GM12801 (cell line): ENCODE data around the gene COL1A2.

Source experiments
- TF ChIP-seq, protein P1 (sequence below): IDR thresholded peaks from one replicate; pipeline ENCODE4 v1.5.1; 2011; ENCODE audit warnings: control low read depth; ENCODE audit not compliant: insufficient read length; ENCODE audit errors: extremely low read depth

COL1A2 gene

DNA sequence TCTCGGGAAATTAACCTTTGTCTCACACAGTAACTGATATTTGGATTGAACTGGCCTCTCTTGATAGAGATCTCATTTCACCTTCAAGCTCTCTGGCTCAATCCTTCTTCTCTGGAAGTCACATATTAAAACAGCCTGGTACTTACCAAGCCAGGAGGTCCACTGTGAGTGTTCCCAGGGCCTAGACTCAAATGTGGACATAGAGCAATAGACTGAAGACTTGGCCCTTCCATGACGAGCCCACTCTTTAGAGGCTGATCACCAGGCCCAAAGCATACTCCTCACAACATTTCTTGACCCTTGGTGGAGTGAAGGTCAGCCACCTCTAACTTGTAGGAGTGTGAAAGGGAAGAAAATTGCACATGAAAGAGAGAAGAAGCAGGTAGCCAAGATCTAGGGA is 38.5 kb downstream of the COL1A2 start:
- TF ChIP-seq, protein P1, sequence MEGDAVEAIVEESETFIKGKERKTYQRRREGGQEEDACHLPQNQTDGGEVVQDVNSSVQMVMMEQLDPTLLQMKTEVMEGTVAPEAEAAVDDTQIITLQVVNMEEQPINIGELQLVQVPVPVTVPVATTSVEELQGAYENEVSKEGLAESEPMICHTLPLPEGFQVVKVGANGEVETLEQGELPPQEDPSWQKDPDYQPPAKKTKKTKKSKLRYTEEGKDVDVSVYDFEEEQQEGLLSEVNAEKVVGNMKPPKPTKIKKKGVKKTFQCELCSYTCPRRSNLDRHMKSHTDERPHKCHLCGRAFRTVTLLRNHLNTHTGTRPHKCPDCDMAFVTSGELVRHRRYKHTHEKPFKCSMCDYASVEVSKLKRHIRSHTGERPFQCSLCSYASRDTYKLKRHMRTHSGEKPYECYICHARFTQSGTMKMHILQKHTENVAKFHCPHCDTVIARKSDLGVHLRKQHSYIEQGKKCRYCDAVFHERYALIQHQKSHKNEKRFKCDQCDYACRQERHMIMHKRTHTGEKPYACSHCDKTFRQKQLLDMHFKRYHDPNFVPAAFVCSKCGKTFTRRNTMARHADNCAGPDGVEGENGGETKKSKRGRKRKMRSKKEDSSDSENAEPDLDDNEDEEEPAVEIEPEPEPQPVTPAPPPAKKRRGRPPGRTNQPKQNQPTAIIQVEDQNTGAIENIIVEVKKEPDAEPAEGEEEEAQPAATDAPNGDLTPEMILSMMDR = no peak

DNA sequence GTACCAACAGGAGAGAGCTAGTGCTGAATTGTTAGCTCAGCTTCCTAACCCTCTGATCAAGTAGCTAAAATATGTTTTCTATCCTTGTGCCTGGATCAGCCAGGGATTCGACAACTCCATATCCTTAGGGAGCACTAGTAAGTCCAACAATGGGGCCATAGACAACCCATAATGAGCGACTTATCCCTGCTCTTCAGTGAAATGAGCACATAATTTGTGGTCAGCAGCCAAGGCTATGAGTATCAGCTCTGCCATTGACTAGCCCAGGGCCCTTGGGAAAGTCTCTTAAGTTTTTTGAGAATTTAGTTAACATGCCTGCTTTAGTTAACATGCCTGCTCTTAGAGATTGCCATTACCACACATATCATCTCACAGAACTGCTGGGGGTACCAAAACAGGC is 39.3 kb downstream of the COL1A2 start:
- TF ChIP-seq, protein P1 = no peak

DNA sequence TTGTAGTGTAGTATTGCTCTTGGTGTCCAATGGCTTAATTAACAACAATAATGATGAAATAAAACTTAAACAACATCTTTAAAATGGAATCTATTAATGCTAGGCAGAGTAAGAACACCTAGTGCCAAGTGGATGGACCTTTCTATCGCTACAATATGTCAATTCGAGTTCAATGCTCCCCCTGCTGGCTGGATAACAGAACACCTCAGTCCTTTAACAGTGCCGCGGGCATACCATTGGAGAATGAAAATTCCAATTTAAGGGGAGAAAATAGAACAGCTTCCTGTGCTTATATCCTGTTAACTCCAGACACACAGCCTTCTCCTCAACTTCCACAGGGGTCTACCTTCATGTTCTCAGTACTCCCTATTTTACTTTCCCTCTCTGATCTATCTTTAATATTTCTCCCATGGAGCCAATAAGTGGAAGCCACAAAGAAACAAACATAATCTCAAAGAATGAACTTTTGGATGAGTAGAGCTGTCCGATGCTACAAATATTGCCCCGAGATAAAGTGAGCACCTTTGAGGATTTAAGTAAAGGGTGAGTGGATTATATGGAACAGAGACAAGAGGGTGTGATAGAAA is 41.4 kb downstream of the COL1A2 start:
- TF ChIP-seq, protein P1 = no peak

DNA sequence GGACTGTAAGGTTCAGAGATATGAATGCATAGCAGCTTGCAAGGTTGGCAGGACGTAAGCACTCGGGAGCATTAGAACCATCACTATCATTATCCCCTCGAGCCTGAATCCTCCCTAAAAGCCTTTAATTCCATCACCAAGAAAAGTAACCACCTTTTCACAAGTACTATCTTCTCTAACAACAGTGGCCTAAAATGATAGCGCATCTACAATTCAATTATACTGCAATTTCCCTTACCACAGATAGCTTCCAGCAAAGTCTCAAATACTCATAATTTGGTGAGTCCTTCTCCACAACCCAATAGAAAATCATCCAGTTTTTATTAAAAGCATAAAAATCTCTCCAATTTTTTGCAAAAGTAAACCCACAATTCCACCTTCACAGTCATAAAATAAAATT is 42.0 kb downstream of the COL1A2 start:
- TF ChIP-seq, protein P1 = no peak

DNA sequence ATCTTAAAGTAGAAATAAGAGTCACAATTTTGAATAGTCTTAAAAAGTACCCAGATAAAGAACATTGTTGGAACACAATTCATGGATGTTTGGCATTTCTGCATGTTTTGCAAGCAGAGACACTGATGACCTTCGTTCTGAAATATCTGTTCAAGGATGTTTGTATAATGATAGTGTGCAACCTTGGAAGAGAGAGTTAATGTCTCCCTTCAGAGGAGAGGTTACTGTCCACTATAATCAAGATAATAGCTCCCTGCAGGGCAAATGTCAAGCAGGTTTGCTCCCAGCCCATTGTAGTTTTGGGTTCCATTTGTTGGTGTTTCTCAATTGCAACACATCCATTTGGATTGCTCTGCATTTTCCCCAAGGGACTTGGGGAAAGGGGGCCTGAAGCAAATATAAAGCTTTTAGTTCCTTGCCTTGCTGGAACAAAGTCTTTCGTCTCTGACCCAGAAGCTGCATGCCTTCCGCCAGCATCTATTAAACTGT is 45.2 kb downstream of the COL1A2 start:
- TF ChIP-seq, protein P1 = no peak

DNA sequence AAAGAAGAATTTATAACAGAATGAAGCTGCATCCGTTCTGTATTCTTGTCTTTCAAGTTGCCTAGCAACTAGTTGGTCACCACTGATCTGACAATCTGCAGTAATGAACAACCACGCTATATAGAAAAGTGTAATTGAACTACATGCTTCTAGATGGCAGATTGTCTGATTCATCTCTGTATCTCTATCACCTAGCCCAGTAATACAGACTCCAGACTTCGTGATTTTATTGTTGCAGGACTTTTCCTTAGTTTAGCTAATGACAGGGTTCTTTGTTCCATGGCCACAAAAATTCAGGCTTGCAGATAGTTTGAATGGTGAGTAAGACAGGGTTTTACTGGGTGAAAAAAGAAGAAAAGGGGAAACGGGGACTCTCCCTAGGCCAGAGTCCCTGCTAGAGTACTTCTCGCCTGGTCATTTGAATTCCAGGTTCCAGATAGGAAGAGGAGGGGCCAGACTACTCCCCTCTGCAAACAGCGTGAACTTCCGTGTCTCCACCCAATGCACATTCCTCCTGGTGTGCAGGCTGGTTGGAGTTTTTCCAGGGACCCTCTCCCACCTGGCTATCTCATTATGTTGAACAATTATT is 45.9 kb downstream of the COL1A2 start:
- TF ChIP-seq, protein P1 = no peak

DNA sequence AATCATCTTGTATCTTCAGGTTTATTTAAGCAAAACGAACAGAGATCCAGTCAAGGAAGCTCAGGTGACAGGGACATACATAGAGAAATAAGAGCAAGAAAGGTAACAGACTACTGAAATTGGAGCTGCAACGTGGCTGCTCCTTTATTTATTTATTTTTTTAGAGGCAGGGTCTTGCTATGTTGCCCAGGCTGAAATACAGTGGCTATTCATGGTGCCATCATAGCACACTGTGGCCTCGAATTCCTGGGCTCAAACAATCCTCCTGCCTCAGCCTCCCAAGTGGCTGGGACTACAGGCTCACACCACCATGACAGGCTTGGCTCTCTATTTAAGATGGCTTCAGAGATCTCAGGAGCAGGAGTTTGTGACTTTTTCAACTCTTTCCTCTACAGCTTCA is 46.4 kb downstream of the COL1A2 start:
- TF ChIP-seq, protein P1 = no peak
